Esophagus squamous epithelium (tissue), 5 donors: ENCODE results near the gene TBX2. TPM values are rescaled to one million over a fixed set of nuclear protein-coding genes. Genes with fewer than 3 reads are reported as not detected.

Experiments used
- DNase-seq: peaks from one replicate; lab custom pipeline; 2025; lab: John Stamatoyannopoulos, UW
- H3K27ac ChIP-seq, 4 donors: fragments of 200-600 bp; sonication (generic); one replicate each; pipeline ENCODE4 v1.5.1; 2016 to 2019; ENCODE audit warnings: mild to moderate bottlenecking in 1 of 4
- H3K27me3 ChIP-seq, 4 donors: fragments of 200-600 bp; sonication (generic); 1 replicate in 3 of 4; 2 replicates in 1 of 4; pipeline versions ENCODE4 v1.5.1 to v1.6.0; 2017 to 2021; ENCODE audit warnings: antibody characterized with exemption in 1 of 4
- H3K36me3 ChIP-seq, 3 donors: fragments of 200-600 bp; sonication (generic); one replicate each; pipeline ENCODE4 v1.5.1; 2016 to 2019
- H3K4me1 ChIP-seq, 3 donors: fragments of 200-600 bp; sonication (generic); one replicate each; pipeline ENCODE4 v1.5.1; 2017 to 2019
- H3K4me3 ChIP-seq, 4 donors: fragments of 200-600 bp; sonication (generic); 1 replicate in 3 of 4; 2 replicates in 1 of 4; pipeline ENCODE4 v1.5.1; 2016 to 2019; ENCODE audit warnings: mild to moderate bottlenecking in 2 of 4, moderate library complexity in 1 of 4
- H3K9me3 ChIP-seq, 3 donors: fragments of 200-600 bp; sonication (generic); one replicate each; pipeline ENCODE4 v1.5.1; 2016 to 2019
- POLR2A ChIP-seq, 4 donors: fragments of 450-650 bp; IDR thresholded peaks; one replicate each; pipeline ENCODE4 v1.6.1; 2017; ENCODE audit warnings: antibody characterized with exemption in 4 of 4, mild to moderate bottlenecking in 4 of 4, moderate library complexity in 3 of 4
- whole genome bisulfite sequencing, 2 donors: methylation state at CpG; one replicate each; pipeline ENCODE4 v1.1.5; 2018; 5-methylcytosine and 5-hydroxymethylcytosine counted together
- intact Hi-C: fragments of 100-400 bp; cut with DNase I; formaldehyde crosslinking; loops from one replicate; pipeline ENCODE4 v1.15.0; 2022
- total RNA-seq, 4 donors: library from RNA; depleted of rRNA; stranded (reverse); fragments of >200 nt; gene quantifications; one replicate each; pipeline ENCODE4 v1.1.0, GENCODE V29; 2016
- TF ChIP-seq, protein P1 (sequence below), 6 experiments: fragments of 450-650 bp in 4 of 6; fragments of 200-600 bp in 2 of 6; sonication (generic) in 2 of 6; IDR thresholded peaks; one replicate each; pipeline ENCODE4 v1.5.1; 2016 to 2019; ENCODE audit warnings: antibody characterized with exemption in 6 of 6, mild to moderate bottlenecking in 4 of 6, moderate library complexity in 4 of 6
- donor health status: DM: yes; HTN: yes; CAD: no.

TBX2 gene
- total RNA-seq, 4 donors from 2014 or later, result 2.2 to 13.4 (median 4.2) TPM

GRCh38 chr17:61404663-61404912, 4.9 kb downstream of the TBX2 start:
- H3K4me3 ChIP-seq, result peak overlapping the region; percentile 38 to 81 (median 53)
- no peaks in the 10 kb centered on the region for H3K9me3 ChIP-seq
- H3K27ac ChIP-seq, result peak overlapping the region; percentile 79 to 91 (median 84)
- peaks cover 35 to 94% (median 37%) of the 10 kb centered on the region in 3 donors for H3K4me1 ChIP-seq
- DNase-seq, result no peak
- peaks cover 0 to 14% (median 0%) of the 10 kb centered on the region in 3 donors for H3K36me3 ChIP-seq
- no CpG with 5 or more reads among the region's 27 CpGs for WGBS, 2 donors
- TF ChIP-seq POLR2A (IDR thresholded peaks at IDR 0.05), result no peak
- TF ChIP-seq, protein P1, sequence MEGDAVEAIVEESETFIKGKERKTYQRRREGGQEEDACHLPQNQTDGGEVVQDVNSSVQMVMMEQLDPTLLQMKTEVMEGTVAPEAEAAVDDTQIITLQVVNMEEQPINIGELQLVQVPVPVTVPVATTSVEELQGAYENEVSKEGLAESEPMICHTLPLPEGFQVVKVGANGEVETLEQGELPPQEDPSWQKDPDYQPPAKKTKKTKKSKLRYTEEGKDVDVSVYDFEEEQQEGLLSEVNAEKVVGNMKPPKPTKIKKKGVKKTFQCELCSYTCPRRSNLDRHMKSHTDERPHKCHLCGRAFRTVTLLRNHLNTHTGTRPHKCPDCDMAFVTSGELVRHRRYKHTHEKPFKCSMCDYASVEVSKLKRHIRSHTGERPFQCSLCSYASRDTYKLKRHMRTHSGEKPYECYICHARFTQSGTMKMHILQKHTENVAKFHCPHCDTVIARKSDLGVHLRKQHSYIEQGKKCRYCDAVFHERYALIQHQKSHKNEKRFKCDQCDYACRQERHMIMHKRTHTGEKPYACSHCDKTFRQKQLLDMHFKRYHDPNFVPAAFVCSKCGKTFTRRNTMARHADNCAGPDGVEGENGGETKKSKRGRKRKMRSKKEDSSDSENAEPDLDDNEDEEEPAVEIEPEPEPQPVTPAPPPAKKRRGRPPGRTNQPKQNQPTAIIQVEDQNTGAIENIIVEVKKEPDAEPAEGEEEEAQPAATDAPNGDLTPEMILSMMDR (IDR thresholded peaks at IDR 0.05), result no peak
- H3K27me3 ChIP-seq, result peaks cover 21 to 100% (median 37%) of the 10 kb centered on the region in 4 donors
- intact Hi-C loops, result no loop called here

DNA sequence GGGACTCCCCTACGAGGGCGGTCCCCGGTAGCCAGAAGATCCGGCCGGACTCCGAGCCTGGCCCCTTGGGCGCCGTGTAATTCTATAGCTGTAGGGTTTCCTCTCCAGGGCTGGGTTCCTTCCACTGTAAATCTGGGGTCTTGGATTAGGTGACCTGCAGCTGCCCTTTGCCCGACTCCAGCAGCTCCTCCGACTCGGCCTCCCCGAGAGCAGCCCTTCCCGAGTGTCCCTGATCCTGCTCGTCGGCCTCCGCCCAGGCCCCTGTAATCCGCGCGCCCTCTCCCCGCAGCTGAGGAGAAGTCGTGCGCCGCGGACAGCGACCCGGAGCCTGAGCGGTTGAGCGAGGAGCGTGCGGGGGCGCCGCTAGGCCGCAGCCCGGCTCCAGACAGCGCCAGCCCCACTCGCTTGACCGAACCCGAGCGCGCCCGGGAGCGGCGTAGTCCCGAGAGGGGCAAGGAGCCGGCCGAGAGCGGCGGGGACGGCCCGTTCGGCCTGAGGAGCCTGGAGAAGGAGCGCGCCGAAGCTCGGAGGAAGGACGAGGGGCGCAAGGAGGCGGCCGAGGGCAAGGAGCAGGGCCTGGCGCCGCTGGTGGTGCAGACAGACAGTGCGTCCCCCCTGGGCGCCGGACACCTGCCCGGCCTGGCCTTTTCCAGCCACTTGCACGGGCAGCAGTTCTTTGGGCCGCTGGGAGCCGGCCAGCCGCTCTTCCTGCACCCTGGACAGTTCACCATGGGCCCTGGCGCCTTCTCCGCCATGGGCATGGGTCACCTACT, 5.5 kb downstream of the TBX2 start:
- intact Hi-C loops, result no loop called here
- TF ChIP-seq POLR2A (IDR thresholded peaks at IDR 0.05), result no peak
- TF ChIP-seq, protein P1 (IDR thresholded peaks at IDR 0.05), result no peak
- Histone ChIP-seq H3K4me1 (peaks cover 33 to 95% (median 39%) of the 10 kb centered on the region in 3 donors), H3K9me3 (no peaks in the 10 kb centered on the region), H3K27ac (peak overlapping the region; percentile 79 to 91 (median 84)), H3K4me3 (peak overlapping the region; percentile 38 to 81 (median 53)), H3K36me3 (peaks cover 0 to 14% (median 0%) of the 10 kb centered on the region in 3 donors), H3K27me3 (peaks cover 21 to 100% (median 36%) of the 10 kb centered on the region in 4 donors)
- 35 to 42% methylated on average over 5 to 17 of the region's 71 CpGs for WGBS, 2 donors
- no peak for DNase-seq

- Histone ChIP-seq H3K9me3 (no peaks in the 10 kb centered on the region), H3K4me3 (peak overlapping the region in 3 of 4 donors; percentile 53 to 81 (median 53)), H3K4me1 (peaks cover 29 to 96% (median 38%) of the 10 kb centered on the region in 3 donors), H3K36me3 (peaks cover 0 to 14% (median 0%) of the 10 kb centered on the region in 3 donors), H3K27ac (peak overlapping the region; percentile 79 to 91 (median 84)), H3K27me3 (peaks cover 16 to 100% (median 33%) of the 10 kb centered on the region in 4 donors)
- 37 to 47% methylated on average over 4 to 12 of the region's 37 CpGs for WGBS, 2 donors
- TF ChIP-seq, protein P1 (IDR thresholded peaks at IDR 0.05), result no peak
- no peak for TF ChIP-seq POLR2A (IDR thresholded peaks at IDR 0.05)
- no peak for DNase-seq
- intact Hi-C loops, result no loop called here
Measured at GRCh38 chr17:61405686-61406536, 6.3 kb downstream of the TBX2 start.

- Histone ChIP-seq H3K36me3 (peaks cover 0 to 14% (median 0%) of the 10 kb centered on the region in 3 donors), H3K9me3 (no peaks in the 10 kb centered on the region), H3K4me3 (peak overlapping the region in 1 of 4 donors; percentile 53), H3K27ac (peak overlapping the region; percentile 79 to 91 (median 84)), H3K4me1 (peaks cover 34 to 96% (median 40%) of the 10 kb centered on the region in 3 donors), H3K27me3 (peaks cover 12 to 100% (median 30%) of the 10 kb centered on the region in 4 donors)
- intact Hi-C loops, result no loop called here
- no peak for TF ChIP-seq POLR2A (IDR thresholded peaks at IDR 0.05)
- TF ChIP-seq, protein P1 (IDR thresholded peaks at IDR 0.05), result no peak
- 71 to 83% methylated on average over 1 of the region's 1 CpG for WGBS, 2 donors
- DNase-seq, result no peak
Measured at GRCh38 chr17:61406537-61406845, 6.8 kb downstream of the TBX2 start.
